Ishikawa (cell line): Measurements from ENCODE around the gene SHISAL1.

ENCODE experiments used
- NFIC ChIP-seq: IDR thresholded peaks from 2 replicates; pipeline ENCODE4 v1.6.1; 2012
- RAD21 ChIP-seq: IDR thresholded peaks from 2 replicates; pipeline ENCODE4 v1.6.1; 2012; ENCODE audit warnings: low read depth
- TAF1 ChIP-seq: IDR thresholded peaks from 2 replicates; pipeline ENCODE4 v1.6.1; 2012; ENCODE audit warnings: low read depth, mild to moderate bottlenecking
- YY1 ChIP-seq: IDR thresholded peaks from 2 replicates; pipeline ENCODE4 v1.6.1; 2012; ENCODE audit warnings: low read depth
- TF ChIP-seq, protein P1 (sequence below): IDR thresholded peaks from 2 replicates; pipeline ENCODE4 v1.6.1; 2012; ENCODE audit warnings: low read depth, mild to moderate bottlenecking

DNA sequence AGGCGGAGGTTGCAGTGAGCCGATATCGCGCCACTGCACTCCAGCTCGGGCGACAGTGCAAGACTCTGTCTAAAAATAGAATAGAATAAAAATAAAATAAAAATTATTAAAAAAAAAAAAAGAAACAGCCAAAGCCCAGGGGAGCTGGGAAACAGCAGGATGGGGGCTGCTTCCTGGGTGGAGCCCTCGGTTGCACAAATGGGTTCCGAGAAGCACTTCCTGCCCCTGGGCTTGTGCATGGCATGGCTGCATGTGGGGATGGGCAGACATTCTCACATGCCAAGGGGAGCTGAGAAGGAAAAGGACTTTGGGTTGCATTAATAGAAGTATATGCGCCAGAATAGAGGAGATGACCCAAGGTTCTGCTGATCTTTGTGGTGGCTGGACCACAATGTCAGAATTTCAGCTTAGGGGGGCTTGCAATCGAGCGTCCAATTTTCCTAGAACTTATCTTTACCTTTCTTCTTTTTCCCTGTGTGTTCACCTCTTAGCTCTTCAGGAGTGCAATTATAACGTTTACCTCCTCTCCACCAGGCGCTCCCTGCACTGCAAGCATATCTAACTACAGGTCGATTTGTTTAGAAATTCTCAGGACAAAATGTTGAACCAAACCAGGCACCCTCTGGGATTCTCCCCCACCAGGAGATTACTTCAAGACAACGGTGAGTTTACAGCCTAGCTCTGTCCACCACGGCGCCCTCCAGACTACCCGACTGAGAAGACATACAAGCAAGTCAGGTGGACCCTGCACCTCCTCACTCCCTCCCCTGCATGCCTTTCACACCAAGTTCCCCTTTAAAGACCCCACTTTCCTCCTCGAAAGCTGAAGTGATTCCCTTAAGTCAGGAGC lies 53.2 kb downstream of the SHISAL1 start:
- TF ChIP-seq RAD21 (no peak), NFIC (no peak), TAF1 (no peak), YY1 (no peak)
- TF ChIP-seq, protein P1, sequence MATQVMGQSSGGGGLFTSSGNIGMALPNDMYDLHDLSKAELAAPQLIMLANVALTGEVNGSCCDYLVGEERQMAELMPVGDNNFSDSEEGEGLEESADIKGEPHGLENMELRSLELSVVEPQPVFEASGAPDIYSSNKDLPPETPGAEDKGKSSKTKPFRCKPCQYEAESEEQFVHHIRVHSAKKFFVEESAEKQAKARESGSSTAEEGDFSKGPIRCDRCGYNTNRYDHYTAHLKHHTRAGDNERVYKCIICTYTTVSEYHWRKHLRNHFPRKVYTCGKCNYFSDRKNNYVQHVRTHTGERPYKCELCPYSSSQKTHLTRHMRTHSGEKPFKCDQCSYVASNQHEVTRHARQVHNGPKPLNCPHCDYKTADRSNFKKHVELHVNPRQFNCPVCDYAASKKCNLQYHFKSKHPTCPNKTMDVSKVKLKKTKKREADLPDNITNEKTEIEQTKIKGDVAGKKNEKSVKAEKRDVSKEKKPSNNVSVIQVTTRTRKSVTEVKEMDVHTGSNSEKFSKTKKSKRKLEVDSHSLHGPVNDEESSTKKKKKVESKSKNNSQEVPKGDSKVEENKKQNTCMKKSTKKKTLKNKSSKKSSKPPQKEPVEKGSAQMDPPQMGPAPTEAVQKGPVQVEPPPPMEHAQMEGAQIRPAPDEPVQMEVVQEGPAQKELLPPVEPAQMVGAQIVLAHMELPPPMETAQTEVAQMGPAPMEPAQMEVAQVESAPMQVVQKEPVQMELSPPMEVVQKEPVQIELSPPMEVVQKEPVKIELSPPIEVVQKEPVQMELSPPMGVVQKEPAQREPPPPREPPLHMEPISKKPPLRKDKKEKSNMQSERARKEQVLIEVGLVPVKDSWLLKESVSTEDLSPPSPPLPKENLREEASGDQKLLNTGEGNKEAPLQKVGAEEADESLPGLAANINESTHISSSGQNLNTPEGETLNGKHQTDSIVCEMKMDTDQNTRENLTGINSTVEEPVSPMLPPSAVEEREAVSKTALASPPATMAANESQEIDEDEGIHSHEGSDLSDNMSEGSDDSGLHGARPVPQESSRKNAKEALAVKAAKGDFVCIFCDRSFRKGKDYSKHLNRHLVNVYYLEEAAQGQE: no peak
